Stomach (tissue), 9 donors: ENCODE data around the gene PFKM. TPM values are rescaled to one million over a fixed set of nuclear protein-coding genes. Genes with fewer than 3 reads are reported as not detected.

Source experiments
- DNase-seq, 2 donors: peaks; one replicate each; pipeline versions ENCODE4 v3.0.0 to v3.0.0-alpha.2; 2013 to 2019
- H3K27ac ChIP-seq, 5 donors: fragments of 200-600 bp in 4 of 5; sonication (generic) in 4 of 5; one replicate each; pipeline ENCODE4 v1.5.1; 2013 to 2019; ENCODE audit warnings: mild to moderate bottlenecking in 1 of 5, moderate library complexity in 1 of 5
- H3K27me3 ChIP-seq, 3 donors: fragments of 200-600 bp; sonication (generic); one replicate each; pipeline ENCODE4 v1.5.1; 2017 to 2019; ENCODE audit warnings: mixed run types in 1 of 3
- H3K36me3 ChIP-seq, 4 donors: fragments of 200-600 bp; sonication (generic); 1 replicate in 3 of 4; 2 replicates in 1 of 4; pipeline ENCODE4 v1.5.1; 2016 to 2019
- H3K4me1 ChIP-seq, 4 donors: fragments of 200-600 bp; sonication (generic); one replicate each; pipeline ENCODE4 v1.5.1; 2016 to 2019
- H3K4me3 ChIP-seq, 4 donors: fragments of 200-600 bp; sonication (generic) in 3 of 4; one replicate each; pipeline ENCODE4 v1.5.1; 2016 to 2019; ENCODE audit warnings: mild to moderate bottlenecking in 1 of 4
- H3K9me3 ChIP-seq, 4 donors: fragments of 200-600 bp; sonication (generic); one replicate each; pipeline ENCODE4 v1.5.1; 2016 to 2019
- EP300 ChIP-seq: sonication (generic); formaldehyde crosslinking; IDR thresholded peaks from one replicate; pipeline ENCODE4 v1.6.1; 2017; ENCODE audit warnings: antibody characterized with exemption
- POLR2A ChIP-seq, 4 donors: fragments of 450-650 bp; IDR thresholded peaks; one replicate each; pipeline ENCODE4 v1.6.1; 2016; ENCODE audit warnings: antibody characterized with exemption in 4 of 4, control low read depth in 2 of 4, mild to moderate bottlenecking in 1 of 4, moderate library complexity in 1 of 4
- POLR2AphosphoS5 ChIP-seq, 3 donors: sonication (generic); formaldehyde crosslinking; IDR thresholded peaks; one replicate each; pipeline ENCODE4 v1.6.1; 2016; ENCODE audit warnings: antibody characterized with exemption in 3 of 3
- WGBS, 5 donors: extraction: QIAGEN DNeasy Blood & Tissue Kit in 3 of 5; methylation state at CpG; one replicate each; pipeline versions ENCODE4 v1.1.5 to v1.1.7; 2013 to 2018; 5-methylcytosine and 5-hydroxymethylcytosine counted together
- intact Hi-C: fragments of 100-400 bp; cut with DNase I; formaldehyde crosslinking; loops from one replicate; pipeline ENCODE4 v1.15.1; 2023; ENCODE audit warnings: low total_unique reads
- polyA plus RNA-seq, 3 donors: library from polyadenylated mRNA; stranded (reverse); fragments of 200-250 nt; gene quantifications; one replicate each; pipeline ENCODE4 v1.2.3, GENCODE V29; 2013
- total RNA-seq, 5 donors: library from RNA; depleted of rRNA; stranded (reverse); fragments of >200 nt; gene quantifications; one replicate each; pipeline versions ENCODE4 v1.1.0 to v1.2.3, GENCODE V29; 2014 to 2016
- TF ChIP-seq, protein P1 (sequence below), 7 experiments: fragments of 450-650 bp in 4 of 7; fragments of 200-600 bp in 3 of 7; sonication (generic) in 3 of 7; IDR thresholded peaks; one replicate each; pipeline ENCODE4 v1.5.1; 2016 to 2019; ENCODE audit warnings: antibody characterized with exemption in 7 of 7, control low read depth in 2 of 7, mild to moderate bottlenecking in 1 of 7
- donor health status: healthy with polysubstance abuse.
- donor health status: Bipolar disorder and iron deficiency.
- donor health status: healthy.

The PFKM gene
- total and polyA plus RNA-seq, 8 donors: 9.3 to 57.1 (median 17.7) TPM

DNA sequence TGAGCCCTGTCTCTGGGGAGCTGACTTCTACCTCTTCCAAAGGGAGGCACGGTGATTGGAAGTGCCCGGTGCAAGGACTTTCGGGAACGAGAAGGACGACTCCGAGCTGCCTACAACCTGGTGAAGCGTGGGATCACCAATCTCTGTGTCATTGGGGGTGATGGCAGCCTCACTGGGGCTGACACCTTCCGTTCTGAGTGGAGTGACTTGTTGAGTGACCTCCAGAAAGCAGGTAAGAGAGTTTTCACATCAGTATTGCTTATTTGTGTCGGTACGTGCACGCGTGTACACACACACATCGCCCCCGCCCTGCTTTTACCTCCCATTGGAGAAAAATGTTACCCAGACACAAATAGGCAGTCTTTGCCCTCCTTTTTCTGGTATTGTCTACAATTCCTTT lies 13.7 kb downstream of the PFKM start:
- no peak for DNase-seq
- 91 to 97% (median 93%) methylated on average over 9 to 14 of the region's 14 CpGs for WGBS, 5 donors
- Histone ChIP-seq H3K27me3 (no peaks in the 10 kb centered on the region), H3K36me3 (peaks cover 24 to 90% (median 84%) of the 10 kb centered on the region in 4 donors), H3K4me1 (no peaks in the 10 kb centered on the region), H3K27ac (no peak overlapping the region), H3K4me3 (no peak overlapping the region), H3K9me3 (no peaks in the 10 kb centered on the region)
- intact Hi-C loops: no loop called here
- TF ChIP-seq POLR2AphosphoS5 (IDR thresholded peaks at IDR 0.05) (no peak), POLR2A (IDR thresholded peaks at IDR 0.05) (no peak), EP300 (no peak)
- TF ChIP-seq, protein P1, sequence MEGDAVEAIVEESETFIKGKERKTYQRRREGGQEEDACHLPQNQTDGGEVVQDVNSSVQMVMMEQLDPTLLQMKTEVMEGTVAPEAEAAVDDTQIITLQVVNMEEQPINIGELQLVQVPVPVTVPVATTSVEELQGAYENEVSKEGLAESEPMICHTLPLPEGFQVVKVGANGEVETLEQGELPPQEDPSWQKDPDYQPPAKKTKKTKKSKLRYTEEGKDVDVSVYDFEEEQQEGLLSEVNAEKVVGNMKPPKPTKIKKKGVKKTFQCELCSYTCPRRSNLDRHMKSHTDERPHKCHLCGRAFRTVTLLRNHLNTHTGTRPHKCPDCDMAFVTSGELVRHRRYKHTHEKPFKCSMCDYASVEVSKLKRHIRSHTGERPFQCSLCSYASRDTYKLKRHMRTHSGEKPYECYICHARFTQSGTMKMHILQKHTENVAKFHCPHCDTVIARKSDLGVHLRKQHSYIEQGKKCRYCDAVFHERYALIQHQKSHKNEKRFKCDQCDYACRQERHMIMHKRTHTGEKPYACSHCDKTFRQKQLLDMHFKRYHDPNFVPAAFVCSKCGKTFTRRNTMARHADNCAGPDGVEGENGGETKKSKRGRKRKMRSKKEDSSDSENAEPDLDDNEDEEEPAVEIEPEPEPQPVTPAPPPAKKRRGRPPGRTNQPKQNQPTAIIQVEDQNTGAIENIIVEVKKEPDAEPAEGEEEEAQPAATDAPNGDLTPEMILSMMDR (IDR thresholded peaks at IDR 0.05): no peak

DNA sequence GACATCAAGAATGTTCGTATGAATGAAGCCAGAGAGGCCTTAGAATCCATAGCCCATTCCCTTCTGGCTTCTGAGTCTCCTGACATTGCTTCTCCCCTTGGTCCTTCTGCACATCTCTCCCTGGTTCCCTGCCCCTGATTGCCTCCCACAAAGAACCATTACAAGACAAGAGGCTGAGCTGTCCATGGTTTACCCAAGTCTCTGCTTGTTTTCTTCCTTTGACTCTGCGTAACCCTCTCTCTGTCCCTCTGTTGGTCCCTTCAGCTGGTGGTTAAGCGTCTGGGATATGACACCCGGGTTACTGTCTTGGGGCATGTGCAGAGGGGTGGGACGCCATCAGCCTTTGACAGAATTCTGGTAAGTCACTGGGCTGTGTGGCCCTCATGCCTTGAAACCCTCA lies 15.9 kb downstream of the PFKM start:
- DNase-seq: no peak
- Histone ChIP-seq H3K27ac (no peak overlapping the region), H3K27me3 (no peaks in the 10 kb centered on the region), H3K4me3 (no peak overlapping the region), H3K36me3 (peaks cover 32 to 100% (median 96%) of the 10 kb centered on the region in 4 donors), H3K4me1 (no peaks in the 10 kb centered on the region), H3K9me3 (no peaks in the 10 kb centered on the region)
- intact Hi-C loops: no loop called here
- TF ChIP-seq POLR2AphosphoS5 (IDR thresholded peaks at IDR 0.05) (no peak), EP300 (no peak), POLR2A (IDR thresholded peaks at IDR 0.05) (no peak)
- TF ChIP-seq, protein P1 (IDR thresholded peaks at IDR 0.05): no peak
- 91 to 97% (median 95%) methylated on average over 5 of the region's 5 CpGs for WGBS, 5 donors

DNA sequence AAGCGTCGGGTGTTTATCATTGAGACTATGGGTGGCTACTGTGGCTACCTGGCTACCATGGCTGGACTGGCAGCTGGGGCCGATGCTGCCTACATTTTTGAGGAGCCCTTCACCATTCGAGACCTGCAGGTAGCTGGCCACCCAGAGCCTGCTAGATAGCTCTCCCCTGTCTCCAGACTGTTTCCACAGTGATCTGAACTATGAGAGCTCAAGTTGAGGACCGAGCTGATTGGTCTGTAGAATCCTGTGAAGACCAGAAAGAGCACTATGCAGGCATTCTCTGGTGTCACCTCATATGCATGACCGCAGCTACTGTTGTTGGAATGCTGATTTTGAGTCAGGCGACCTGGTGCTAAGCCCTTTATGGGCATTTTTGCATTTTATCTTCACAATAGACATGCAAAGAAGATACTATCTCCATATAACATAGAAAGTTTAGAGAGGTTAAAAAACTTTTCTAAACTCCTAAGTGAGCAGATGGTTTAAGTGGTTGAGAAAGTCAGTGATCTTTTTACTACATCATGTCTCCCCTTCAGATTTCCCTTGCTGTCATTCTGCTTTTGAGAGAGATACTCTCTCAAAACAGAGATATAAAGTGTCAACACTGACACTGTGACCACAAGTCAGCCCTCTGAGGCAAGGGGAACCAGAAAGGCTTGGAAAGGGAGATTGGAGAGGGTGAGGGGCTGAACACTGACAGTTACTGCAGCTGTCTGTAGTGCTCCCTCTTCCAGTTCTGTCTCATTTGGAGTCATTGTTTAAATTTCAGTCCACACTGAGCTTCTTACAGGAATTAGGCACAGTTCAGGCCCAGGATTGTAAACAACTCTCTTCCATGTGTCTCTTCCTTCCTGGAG lies 23.9 kb downstream of the PFKM start:
- Histone ChIP-seq H3K4me3 (no peak overlapping the region), H3K9me3 (no peaks in the 10 kb centered on the region), H3K27me3 (no peaks in the 10 kb centered on the region), H3K36me3 (peaks cover 43 to 100% (median 100%) of the 10 kb centered on the region in 4 donors), H3K27ac (no peak overlapping the region), H3K4me1 (peaks cover 0 to 2% (median 0%) of the 10 kb centered on the region in 4 donors)
- WGBS, 5 donors: 83 to 94% (median 85%) methylated on average over 7 of the region's 7 CpGs
- intact Hi-C loops: no loop called here
- TF ChIP-seq EP300 (no peak), POLR2AphosphoS5 (IDR thresholded peaks at IDR 0.05) (no peak), POLR2A (IDR thresholded peaks at IDR 0.05) (no peak)
- TF ChIP-seq, protein P1 (IDR thresholded peaks at IDR 0.05): no peak
- DNase-seq: no peak

DNA sequence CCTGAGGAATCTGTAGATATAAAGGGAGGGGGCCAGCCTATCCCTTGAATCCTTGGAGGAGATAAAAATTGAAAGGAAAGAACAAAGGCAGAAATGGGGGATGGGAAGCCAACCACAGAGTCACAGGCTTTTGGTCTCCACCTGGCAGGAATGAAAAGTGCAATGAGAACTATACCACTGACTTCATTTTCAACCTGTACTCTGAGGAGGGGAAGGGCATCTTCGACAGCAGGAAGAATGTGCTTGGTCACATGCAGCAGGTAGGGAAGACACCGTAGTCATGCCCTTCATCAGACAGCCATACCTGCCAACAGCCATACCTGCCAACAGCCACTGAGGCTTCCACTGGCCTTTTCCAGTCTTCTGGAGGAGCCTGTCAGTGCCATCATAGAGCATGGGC lies 24.7 kb downstream of the PFKM start:
- TF ChIP-seq POLR2AphosphoS5 (IDR thresholded peaks at IDR 0.05) (no peak), POLR2A (IDR thresholded peaks at IDR 0.05) (no peak), EP300 (no peak)
- TF ChIP-seq, protein P1 (IDR thresholded peaks at IDR 0.05): no peak
- H3K4me3 ChIP-seq: no peak overlapping the region
- H3K27me3 ChIP-seq: no peaks in the 10 kb centered on the region
- 85 to 94% (median 93%) methylated on average over 2 of the region's 2 CpGs for WGBS, 5 donors
- peaks cover 0 to 4% (median 0%) of the 10 kb centered on the region in 4 donors for H3K4me1 ChIP-seq
- H3K27ac ChIP-seq: no peak overlapping the region
- intact Hi-C loops: no loop called here
- H3K36me3 ChIP-seq: peaks cover 46 to 100% (median 99%) of the 10 kb centered on the region in 4 donors
- no peak for DNase-seq
- no peaks in the 10 kb centered on the region for H3K9me3 ChIP-seq
